Heart left ventricle (tissue), 13 donors: Measurements from ENCODE around the gene EXOC4.

Source experiments
- POLR2A ChIP-seq, 2 donors: fragments of 450-650 bp; IDR thresholded peaks; one replicate each; pipeline ENCODE4 v1.6.1; 2017; ENCODE audit warnings: antibody characterized with exemption in 2 of 2, mild to moderate bottlenecking in 2 of 2, moderate library complexity in 2 of 2
- TF ChIP-seq, protein P1 (sequence below), 12 donors: fragments of 200-600 bp; sonication (generic) in 4 of 12; IDR thresholded peaks; one replicate each; pipeline versions ENCODE4 v1.5.0 to v1.8.0; 2018 to 2022; ENCODE audit warnings: antibody characterized with exemption in 12 of 12, mild to moderate bottlenecking in 5 of 12
- donor health status: ischemic (EF 13 %, LVEDD 7.1; RV severe dilation, severe dysfunction).
- donor health status: DM: no; HTN: yes; CAD: no.
- donor health status: DM: no; HTN: no; CAD: no.
- donor health status: ischemic (EF 25% LVEDD 6.9; RV normal size, moderate dysfunction).
- donor health status: ischemic (EF 25% LVEDD 5.7; RV mildly dilated, moderate dysfunction).
- donor health status: ischemic (EF 35%, LVEDD 5.7; RV mildly dilated, moderate dysfunction).
- donor health status: nonischemic (EF 11% LVEDD 7.7; RV severe dilation, severe dysfunction).
- donor health status: DM: yes; HTN: yes; CAD: no.
- donor health status: PGD.
- donor health status: ischemic (EF 29% LVEDD 5.4; RV normal size, mild dysfunction).
- donor health status: nonischemic (EF 23%, LVEDD 6.1; RV moderate dilation, normal function).

DNA sequence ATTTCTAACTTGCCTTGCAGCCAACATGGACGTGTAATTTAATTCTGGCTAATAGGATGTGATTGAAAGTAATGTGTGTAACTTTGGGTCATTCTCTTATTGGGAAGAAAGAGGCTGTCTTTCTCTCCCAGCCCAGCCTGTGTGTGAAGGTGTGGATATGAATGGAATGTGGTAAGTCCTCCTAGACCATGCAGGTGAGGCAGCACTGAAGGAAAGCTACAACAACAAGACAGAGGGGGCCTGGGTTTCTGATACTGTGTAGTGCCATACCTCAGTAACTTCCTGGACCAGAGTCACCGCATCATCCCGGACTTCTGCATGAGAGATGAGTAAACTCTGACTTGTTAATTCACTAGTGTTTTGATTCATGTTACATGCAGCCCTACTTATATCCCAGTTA is 237.0 kb downstream of the EXOC4 start:
- TF ChIP-seq POLR2A (IDR thresholded peaks at IDR 0.05), result no peak
- TF ChIP-seq, protein P1, sequence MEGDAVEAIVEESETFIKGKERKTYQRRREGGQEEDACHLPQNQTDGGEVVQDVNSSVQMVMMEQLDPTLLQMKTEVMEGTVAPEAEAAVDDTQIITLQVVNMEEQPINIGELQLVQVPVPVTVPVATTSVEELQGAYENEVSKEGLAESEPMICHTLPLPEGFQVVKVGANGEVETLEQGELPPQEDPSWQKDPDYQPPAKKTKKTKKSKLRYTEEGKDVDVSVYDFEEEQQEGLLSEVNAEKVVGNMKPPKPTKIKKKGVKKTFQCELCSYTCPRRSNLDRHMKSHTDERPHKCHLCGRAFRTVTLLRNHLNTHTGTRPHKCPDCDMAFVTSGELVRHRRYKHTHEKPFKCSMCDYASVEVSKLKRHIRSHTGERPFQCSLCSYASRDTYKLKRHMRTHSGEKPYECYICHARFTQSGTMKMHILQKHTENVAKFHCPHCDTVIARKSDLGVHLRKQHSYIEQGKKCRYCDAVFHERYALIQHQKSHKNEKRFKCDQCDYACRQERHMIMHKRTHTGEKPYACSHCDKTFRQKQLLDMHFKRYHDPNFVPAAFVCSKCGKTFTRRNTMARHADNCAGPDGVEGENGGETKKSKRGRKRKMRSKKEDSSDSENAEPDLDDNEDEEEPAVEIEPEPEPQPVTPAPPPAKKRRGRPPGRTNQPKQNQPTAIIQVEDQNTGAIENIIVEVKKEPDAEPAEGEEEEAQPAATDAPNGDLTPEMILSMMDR (IDR thresholded peaks at IDR 0.05), result no peak
